Neural cell (in vitro differentiated cells): Measurements from ENCODE around the gene HPD. TPM values are rescaled to one million over a fixed set of nuclear protein-coding genes. Genes with fewer than 3 reads are reported as not detected.

Experiments
- H2AFZ ChIP-seq: fragments of 200-600, 300-800 bp; sonication (generic), shearing (Covaris generic); 2 replicates; pipeline ENCODE4 v1.6.0; 2014; ENCODE audit warnings: low read depth, mild to moderate bottlenecking, antibody characterized with exemption, low read length, moderate library complexity
- H3F3A ChIP-seq: fragments of 200-600 bp; shearing (Covaris generic); 2 replicates; pipeline ENCODE4 v1.6.1; 2016; ENCODE audit warnings: mild to moderate bottlenecking, moderate library complexity, mixed read lengths, antibody characterized with exemption, low read length; ENCODE audit not compliant: insufficient read depth, poor library complexity, severe bottlenecking
- H3K27ac ChIP-seq: fragments of 200-600, 300-800 bp; sonication (generic), shearing (Covaris generic); 2 replicates; pipeline ENCODE4 v1.5.1; 2014; ENCODE audit warnings: mild to moderate bottlenecking, low read length, moderate library complexity
- H3K27me3 ChIP-seq: fragments of 300-800, 200-600 bp; sonication (generic), shearing (Covaris generic); 2 replicates; pipeline ENCODE4 v1.6.0; 2014; ENCODE audit warnings: mild to moderate bottlenecking, low read depth, low read length, moderate library complexity; ENCODE audit not compliant: insufficient read depth
- H3K36me3 ChIP-seq: fragments of 300-800, 200-600 bp; sonication (generic), shearing (Covaris generic); 2 replicates; pipeline ENCODE4 v1.5.1; 2014; ENCODE audit warnings: mild to moderate bottlenecking, antibody characterized with exemption, low read length, moderate library complexity; ENCODE audit not compliant: insufficient read depth
- H3K4me2 ChIP-seq: fragments of 300-800, 200-600 bp; sonication (generic), shearing (Covaris generic); 2 replicates; pipeline ENCODE4 v1.6.0; 2014; ENCODE audit warnings: mild to moderate bottlenecking, low read length
- H3K4me3 ChIP-seq: fragments of 300-800, 200-600 bp; sonication (generic), shearing (Covaris generic); 2 replicates; pipeline ENCODE4 v1.5.1; 2014; ENCODE audit warnings: mild to moderate bottlenecking, low read length, moderate library complexity
- H3K79me2 ChIP-seq: fragments of 200-600 bp; shearing (Covaris generic); replicated peaks from 2 replicates; pipeline ENCODE4 v1.6.0; 2014; ENCODE audit warnings: mild to moderate bottlenecking, low read length, moderate library complexity; ENCODE audit not compliant: insufficient read depth
- H3K9ac ChIP-seq: fragments of 300-800, 200-600 bp; sonication (generic), shearing (Covaris generic); 2 replicates; pipeline ENCODE4 v1.6.1; 2016; ENCODE audit warnings: mild to moderate bottlenecking, low read length, mixed read lengths
- H3K9me2 ChIP-seq: fragments of 200-600 bp; shearing (Covaris generic); 2 replicates; pipeline ENCODE4 v1.6.1; 2016; ENCODE audit warnings: mild to moderate bottlenecking, low read length, mixed read lengths; ENCODE audit not compliant: insufficient read depth
- H3K9me3 ChIP-seq: fragments of 200-600, 300-800 bp; sonication (generic), shearing (Covaris generic); 2 replicates; pipeline ENCODE4 v1.6.1; 2016; ENCODE audit warnings: mild to moderate bottlenecking, mixed run types, low read length, moderate library complexity, mixed read lengths
- H4K20me1 ChIP-seq: fragments of 200-600 bp; shearing (Covaris generic); 2 replicates; pipeline ENCODE4 v1.6.1; 2016; ENCODE audit warnings: mild to moderate bottlenecking, mixed run types; ENCODE audit not compliant: insufficient read depth
- CTCF ChIP-seq: fragments of 450-650 bp; IDR thresholded peaks from 2 replicates; pipeline ENCODE4 v1.5.1; 2014; ENCODE audit warnings: antibody characterized with exemption, mild to moderate bottlenecking, moderate library complexity; ENCODE audit not compliant: poor library complexity, severe bottlenecking
- EP300 ChIP-seq: fragments of 450-650 bp; conservative IDR thresholded peaks from 2 replicates; pipeline ENCODE4 v1.6.1; 2014; ENCODE audit warnings: antibody characterized with exemption, mild to moderate bottlenecking, moderate library complexity; ENCODE audit not compliant: poor library complexity, severe bottlenecking
- EZH2 ChIP-seq: fragments of 200-600, 300-800 bp; shearing (Covaris generic), sonication (generic); IDR thresholded peaks from 2 replicates; pipeline ENCODE4 v1.6.1; 2014; ENCODE audit warnings: antibody characterized with exemption, low read length, borderline replicate concordance, mild to moderate bottlenecking; ENCODE audit not compliant: insufficient read depth, poor library complexity, severe bottlenecking
- MXI1 ChIP-seq: fragments of 450-650 bp; conservative IDR thresholded peaks from 2 replicates; pipeline ENCODE4 v1.6.1; 2014; ENCODE audit warnings: antibody characterized with exemption, mild to moderate bottlenecking; ENCODE audit not compliant: poor library complexity, severe bottlenecking
- POLR2AphosphoS5 ChIP-seq: IDR thresholded peaks from 2 replicates; pipeline ENCODE4 v1.6.1; 2012
- RAD21 ChIP-seq: fragments of 450-650 bp; conservative IDR thresholded peaks from 2 replicates; pipeline ENCODE4 v1.6.1; 2014; ENCODE audit warnings: antibody characterized with exemption, mild to moderate bottlenecking, moderate library complexity
- REST ChIP-seq: IDR thresholded peaks from 2 replicates; pipeline ENCODE4 v1.6.1; 2012; ENCODE audit warnings: borderline replicate concordance
- SMC3 ChIP-seq: fragments of 450-650 bp; conservative IDR thresholded peaks from 2 replicates; pipeline ENCODE4 v1.6.1; 2014; ENCODE audit warnings: antibody characterized with exemption, mild to moderate bottlenecking, moderate library complexity; ENCODE audit not compliant: poor library complexity
- TAF1 ChIP-seq: IDR thresholded peaks from 2 replicates; pipeline ENCODE4 v1.6.1; 2012; ENCODE audit warnings: low read depth
- polyA plus RNA-seq: library from polyadenylated mRNA; depleted of rRNA; stranded (reverse); fragments of >200 nt; gene quantifications from 2 replicates; pipeline ENCODE4 v1.2.3, GENCODE V29; 2014

Gene HPD
- polyA plus RNA-seq, 1 donor from 2014 or later = not detected

GRCh38 chr12:121815263-121815662, 43.4 kb downstream of the HPD start:
- Histone ChIP-seq H4K20me1 (peaks cover 28% of the 10 kb centered on the region), H3K36me3 (no peaks in the 10 kb centered on the region), H3F3A (no peaks in the 10 kb centered on the region), H3K4me3 (no peak overlapping the region), H2AFZ (no peak overlapping the region), H3K79me2 (peaks cover 43% of the 10 kb centered on the region), H3K4me2 (no peak overlapping the region), H3K9me2 (no peaks in the 10 kb centered on the region), H3K9ac (no peak overlapping the region), H3K9me3 (no peaks in the 10 kb centered on the region), H3K27ac (no peak overlapping the region), H3K27me3 (no peaks in the 10 kb centered on the region)
- TF ChIP-seq EZH2 (no peak), REST (no peak), RAD21 (no peak), POLR2AphosphoS5 (no peak), CTCF (no peak), EP300 (no peak)

- H2AFZ ChIP-seq = no peak overlapping the region
- no peaks in the 10 kb centered on the region for H3K9me2 ChIP-seq
- no peak overlapping the region for H3K4me3 ChIP-seq
- no peak overlapping the region for H3K27ac ChIP-seq
- H3K9me3 ChIP-seq = no peaks in the 10 kb centered on the region
- H3K27me3 ChIP-seq = no peaks in the 10 kb centered on the region
- TF ChIP-seq EZH2 (no peak), REST (no peak), TAF1 (no peak), SMC3 (no peak), CTCF (no peak), MXI1 (no peak), RAD21 (no peak), EP300 (no peak), POLR2AphosphoS5 (no peak)
- peaks cover 28% of the 10 kb centered on the region for H4K20me1 ChIP-seq
- H3K9ac ChIP-seq = no peak overlapping the region
- no peaks in the 10 kb centered on the region for H3K36me3 ChIP-seq
- peaks cover 48% of the 10 kb centered on the region for H3K79me2 ChIP-seq
- no peaks in the 10 kb centered on the region for H3F3A ChIP-seq
- no peak overlapping the region for H3K4me2 ChIP-seq
These were observed 44.1 kb downstream of the HPD start for GRCh38 chr12:121814429-121815119.
